ENCODE measurements around the gene CD34.

CD34 gene

GRCh38 chr1:207832796-207833195 lies 78.1 kb downstream of the CD34 start:
- DNase-seq (ENCODE audit: low read depth), result no peak

GRCh38 chr1:207831517-207832327 lies 79.2 kb downstream of the CD34 start:
- no peak for DNase-seq (ENCODE audit: low read depth)
